Bronchus fibroblast of lung (primary cell): Measurements from ENCODE around the gene CASKIN1. TPM values are rescaled to one million over a fixed set of nuclear protein-coding genes. Genes with fewer than 3 reads are reported as not detected.

ENCODE experiments used
- total RNA-seq: library from RNA; depleted of rRNA; stranded (reverse); fragments of >200 nt; gene quantifications from 2 replicates; pipeline ENCODE4 v1.2.3, GENCODE V29; 2015

Gene CASKIN1, protein sequence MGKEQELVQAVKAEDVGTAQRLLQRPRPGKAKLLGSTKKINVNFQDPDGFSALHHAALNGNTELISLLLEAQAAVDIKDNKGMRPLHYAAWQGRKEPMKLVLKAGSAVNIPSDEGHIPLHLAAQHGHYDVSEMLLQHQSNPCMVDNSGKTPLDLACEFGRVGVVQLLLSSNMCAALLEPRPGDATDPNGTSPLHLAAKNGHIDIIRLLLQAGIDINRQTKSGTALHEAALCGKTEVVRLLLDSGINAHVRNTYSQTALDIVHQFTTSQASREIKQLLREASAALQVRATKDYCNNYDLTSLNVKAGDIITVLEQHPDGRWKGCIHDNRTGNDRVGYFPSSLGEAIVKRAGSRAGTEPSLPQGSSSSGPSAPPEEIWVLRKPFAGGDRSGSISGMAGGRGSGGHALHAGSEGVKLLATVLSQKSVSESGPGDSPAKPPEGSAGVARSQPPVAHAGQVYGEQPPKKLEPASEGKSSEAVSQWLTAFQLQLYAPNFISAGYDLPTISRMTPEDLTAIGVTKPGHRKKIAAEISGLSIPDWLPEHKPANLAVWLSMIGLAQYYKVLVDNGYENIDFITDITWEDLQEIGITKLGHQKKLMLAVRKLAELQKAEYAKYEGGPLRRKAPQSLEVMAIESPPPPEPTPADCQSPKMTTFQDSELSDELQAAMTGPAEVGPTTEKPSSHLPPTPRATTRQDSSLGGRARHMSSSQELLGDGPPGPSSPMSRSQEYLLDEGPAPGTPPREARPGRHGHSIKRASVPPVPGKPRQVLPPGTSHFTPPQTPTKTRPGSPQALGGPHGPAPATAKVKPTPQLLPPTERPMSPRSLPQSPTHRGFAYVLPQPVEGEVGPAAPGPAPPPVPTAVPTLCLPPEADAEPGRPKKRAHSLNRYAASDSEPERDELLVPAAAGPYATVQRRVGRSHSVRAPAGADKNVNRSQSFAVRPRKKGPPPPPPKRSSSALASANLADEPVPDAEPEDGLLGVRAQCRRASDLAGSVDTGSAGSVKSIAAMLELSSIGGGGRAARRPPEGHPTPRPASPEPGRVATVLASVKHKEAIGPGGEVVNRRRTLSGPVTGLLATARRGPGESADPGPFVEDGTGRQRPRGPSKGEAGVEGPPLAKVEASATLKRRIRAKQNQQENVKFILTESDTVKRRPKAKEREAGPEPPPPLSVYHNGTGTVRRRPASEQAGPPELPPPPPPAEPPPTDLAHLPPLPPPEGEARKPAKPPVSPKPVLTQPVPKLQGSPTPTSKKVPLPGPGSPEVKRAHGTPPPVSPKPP (N-terminal part only)
- under 0.01 TPM in 1 of 2 replicates, not detected in the other for total RNA-seq

GRCh38 chr16:2196162-2196980 is at the start of gene CASKIN1:
Gene CASKIN1 (minus strand): TSS chr16:2196605. CDS start chr16:2196432, 173 bp downstream.

GRCh38 chr16:2236337-2237101 is 40.1 kb upstream of the CASKIN1 start, which contains the start of gene DNASE1L2:
Gene DNASE1L2 (plus strand): TSS chr16:2236444. CDS start chr16:2236817, 373 bp downstream.

DNA sequence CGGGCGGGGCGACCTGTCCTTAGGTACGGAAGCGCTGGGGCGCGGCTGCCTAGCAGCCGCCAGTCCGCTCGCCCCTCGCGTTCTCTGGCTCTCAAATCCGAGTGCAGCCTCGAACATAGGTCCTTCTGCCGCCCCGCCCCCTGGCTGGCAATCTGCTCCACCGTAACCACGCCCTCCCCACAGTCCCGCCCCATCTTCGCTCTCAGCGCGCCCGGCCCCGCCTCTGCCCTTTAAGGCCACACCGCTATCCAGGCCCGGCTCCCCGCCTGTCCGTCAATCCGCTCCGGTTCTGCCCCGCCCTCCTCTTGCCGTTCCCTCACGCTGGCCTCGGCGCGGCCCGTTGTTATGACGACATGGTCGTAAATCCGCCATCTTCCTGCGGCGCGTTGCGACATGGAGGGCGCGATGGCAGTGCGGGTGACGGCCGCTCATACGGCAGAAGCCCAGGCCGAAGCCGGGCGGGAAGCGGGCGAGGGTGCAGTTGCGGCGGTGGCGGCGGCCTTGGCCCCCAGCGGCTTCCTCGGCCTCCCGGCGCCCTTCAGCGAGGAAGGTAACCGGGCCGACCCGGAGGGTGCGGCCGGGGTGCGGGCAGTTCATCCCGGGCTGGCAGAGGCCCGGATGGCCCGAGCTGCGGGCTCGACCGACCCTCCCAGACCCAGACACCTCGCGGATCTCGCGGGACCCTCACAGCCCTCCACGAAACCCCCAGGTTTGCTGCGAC is 27.0 kb upstream of the CASKIN1 start, which contains the start of gene E4F1:
TSS of gene E4F1 (plus strand) at position 371 of the 721 bp plus-strand sequence. CDS start at position 394, 23 bp downstream.

GRCh38 chr16:2214719-2214968 is 18.2 kb upstream of the CASKIN1 start, which contains the start of gene PGP:
Gene PGP (minus strand): TSS chr16:2214840. CDS start chr16:2214777, 63 bp downstream.

DNA sequence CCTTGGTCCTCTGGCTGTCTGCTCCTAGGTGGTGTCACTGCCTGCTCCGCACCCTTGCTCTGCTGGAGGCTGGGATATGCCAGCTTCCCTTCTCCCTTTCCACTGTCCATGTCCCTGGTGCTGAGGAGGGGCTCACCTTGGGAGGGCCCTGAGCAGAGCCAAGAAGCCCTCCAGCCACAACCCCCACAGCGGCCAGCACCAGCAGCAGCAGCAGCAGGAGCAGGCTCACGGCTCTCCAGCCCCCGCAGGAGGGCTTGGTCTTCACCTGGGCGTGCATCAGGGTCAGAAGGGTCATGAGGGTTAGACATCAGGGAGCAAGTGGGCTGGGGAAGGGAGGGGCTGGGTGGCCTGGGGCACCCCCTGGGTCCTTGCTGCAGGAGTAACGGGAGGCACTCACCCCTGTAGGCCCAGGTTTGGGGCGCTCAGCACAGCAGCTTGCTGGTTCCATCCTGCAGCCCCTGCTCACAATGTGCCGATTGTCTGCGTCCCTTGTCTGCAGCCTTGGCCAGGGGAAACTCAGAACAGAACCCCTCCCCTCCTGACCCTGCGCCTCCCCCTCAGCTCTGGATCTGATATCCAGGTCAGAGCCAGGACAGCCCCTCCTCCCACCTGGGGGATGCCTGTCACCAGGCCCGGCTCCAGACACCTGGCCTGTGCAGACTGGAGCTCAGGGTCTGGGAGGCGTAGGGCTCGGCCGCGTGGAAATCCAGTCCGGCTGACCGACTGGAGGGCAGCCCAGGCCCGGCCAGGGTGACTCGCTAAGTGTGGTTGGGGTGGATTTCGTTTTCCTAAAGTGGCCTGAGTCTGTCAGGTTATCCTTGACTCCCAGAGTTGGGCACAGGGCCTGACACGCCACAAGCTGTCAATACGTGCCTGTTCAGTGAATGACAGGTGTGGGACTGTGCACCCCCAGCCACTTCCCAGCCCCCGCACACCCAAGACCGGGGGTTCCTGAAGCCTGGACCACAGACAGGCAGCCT is 14.3 kb upstream of the CASKIN1 start, which contains the start of gene BRICD5:
TSS of gene BRICD5 (minus strand) at position 478 of the 980 bp plus-strand sequence. CDS start at position 448, 30 bp downstream.

DNA sequence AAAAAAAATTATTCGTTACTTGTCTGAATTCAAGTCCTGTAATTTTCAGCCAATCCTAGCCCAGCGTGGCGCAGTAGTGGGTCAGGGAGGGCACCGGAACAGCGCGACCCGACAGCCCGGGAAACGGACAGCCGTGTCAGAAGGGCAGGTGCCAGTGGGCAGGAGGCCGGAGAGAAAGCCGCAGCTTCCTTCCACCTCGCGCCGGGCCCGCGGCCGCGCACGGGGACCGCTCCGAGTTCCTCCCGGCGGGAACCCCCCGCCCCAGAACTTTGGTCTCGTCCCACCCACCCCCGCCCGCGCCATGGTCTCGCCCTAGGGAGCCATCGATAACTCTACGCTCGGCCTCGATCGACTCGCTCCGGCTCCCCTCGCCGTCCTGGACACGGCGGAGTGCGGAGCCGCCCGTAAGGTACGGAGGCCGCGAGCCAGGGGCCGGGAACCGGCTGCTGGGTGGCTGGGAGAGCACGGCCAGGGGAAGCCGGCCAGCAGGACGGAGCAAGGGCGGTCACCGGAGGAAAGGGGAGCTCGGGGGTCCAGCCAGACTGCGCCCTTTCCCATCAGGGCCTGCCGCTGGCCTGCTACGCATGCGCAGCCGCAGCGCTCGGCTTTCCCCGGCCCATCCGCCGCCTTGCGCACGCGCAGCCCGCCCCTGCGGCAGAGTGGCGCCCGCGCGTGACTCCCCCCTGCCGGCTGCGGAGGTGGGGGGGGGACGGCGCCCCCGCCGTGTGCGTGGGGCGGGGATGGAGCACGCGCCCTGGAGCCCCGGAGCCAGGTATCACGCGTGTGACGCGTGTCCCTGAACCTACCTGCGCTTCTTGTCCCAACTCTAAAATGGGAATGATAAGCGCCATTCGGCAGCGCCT is 8.9 kb upstream of the CASKIN1 start, which contains the start of gene MLST8:
TSS of gene MLST8 (plus strand) at position 351 of the 863 bp plus-strand sequence. CDS start 632 bp downstream, outside the sequence.

GRCh38 chr16:2155091-2155950 is 41.1 kb downstream of the CASKIN1 start, which contains the start of gene TRAF7:
Gene TRAF7 (plus strand): TSS chr16:2155782. CDS start chr16:2163921, 8,139 bp downstream.

GRCh38 chr16:2147981-2148671 is 48.3 kb downstream of the CASKIN1 start, which contains the start of gene RAB26:
Gene RAB26 (plus strand): TSS chr16:2148625. CDS start chr16:2148784, 159 bp downstream.

GRCh38 chr16:2135770-2136490 is 60.5 kb downstream of the CASKIN1 start, which contains the start of gene PKD1:
Gene PKD1 (minus strand): TSS chr16:2135898. CDS start chr16:2135689, 209 bp downstream.

Other genes with a start within 250 kb of the CASKIN1 start
- not detected in 2 replicates for gene RPL3L, start 241.9 kb downstream of the CASKIN1 start, total RNA-seq
- gene NDUFB10, start 237.1 kb downstream of the CASKIN1 start, total RNA-seq, result 323 and 367 TPM in 2 replicates
- 4,271 and 4,630 TPM in 2 replicates for gene RPS2, start 231.8 kb downstream of the CASKIN1 start, total RNA-seq
- gene RNF151, start 229.7 kb downstream of the CASKIN1 start, total RNA-seq, result not detected in 2 replicates
- gene TBL3, start 224.6 kb downstream of the CASKIN1 start, total RNA-seq, result 94.1 and 97.0 TPM in 2 replicates
- gene NOXO1, start 215.1 kb downstream of the CASKIN1 start, total RNA-seq, result not detected in 2 replicates
- 21.1 and 43.7 TPM in 2 replicates for gene GFER, start 212.4 kb downstream of the CASKIN1 start, total RNA-seq
- gene SYNGR3, start 206.6 kb downstream of the CASKIN1 start, total RNA-seq, result 4.2 and 8.4 TPM in 2 replicates
- gene ZNF598, start 186.8 kb downstream of the CASKIN1 start, total RNA-seq, result 44.0 and 45.6 TPM in 2 replicates
- 1.6 and 1.8 TPM in 2 replicates for gene NPW, start 176.8 kb downstream of the CASKIN1 start, total RNA-seq
- gene NHERF2, start 169.7 kb downstream of the CASKIN1 start, total RNA-seq, result 47.4 and 58.7 TPM in 2 replicates
- gene NTHL1, start 148.8 kb downstream of the CASKIN1 start, total RNA-seq, result 49.2 and 53.0 TPM in 2 replicates
- gene TSC2, start 148.6 kb downstream of the CASKIN1 start, total RNA-seq, result 36.0 and 55.9 TPM in 2 replicates
- 74.8 and 88.1 TPM in 2 replicates for gene PKD1, start 60.7 kb downstream of the CASKIN1 start, total RNA-seq
- gene RAB26, start 48.0 kb downstream of the CASKIN1 start, total RNA-seq, result 1.5 and 3.3 TPM in 2 replicates
- 54.0 and 62.0 TPM in 2 replicates for gene TRAF7, start 40.8 kb downstream of the CASKIN1 start, total RNA-seq
- gene MLST8, start 8.8 kb upstream of the CASKIN1 start, total RNA-seq, result 80.4 and 86.6 TPM in 2 replicates
- 1.3 and 2.7 TPM in 2 replicates for gene BRICD5, start 14.3 kb upstream of the CASKIN1 start, total RNA-seq
- 24.5 and 27.1 TPM in 2 replicates for gene PGP, start 18.2 kb upstream of the CASKIN1 start, total RNA-seq
- 22.9 and 25.2 TPM in 2 replicates for gene E4F1, start 27.0 kb upstream of the CASKIN1 start, total RNA-seq
- 0.15 and 1.0 TPM in 2 replicates for gene DNASE1L2, start 39.8 kb upstream of the CASKIN1 start, total RNA-seq
- 54.3 and 66.3 TPM in 2 replicates for gene ECI1, start 55.0 kb upstream of the CASKIN1 start, total RNA-seq
- 218 and 221 TPM in 2 replicates for gene RNPS1, start 71.5 kb upstream of the CASKIN1 start, total RNA-seq
- gene ABCA3, start 144.1 kb upstream of the CASKIN1 start, total RNA-seq, result 0.15 and 0.34 TPM in 2 replicates
- gene CCNF, start 232.8 kb upstream of the CASKIN1 start, total RNA-seq, result 39.3 and 42.1 TPM in 2 replicates